ENCODE data around the gene BLTP2.

The BLTP2 gene

DNA sequence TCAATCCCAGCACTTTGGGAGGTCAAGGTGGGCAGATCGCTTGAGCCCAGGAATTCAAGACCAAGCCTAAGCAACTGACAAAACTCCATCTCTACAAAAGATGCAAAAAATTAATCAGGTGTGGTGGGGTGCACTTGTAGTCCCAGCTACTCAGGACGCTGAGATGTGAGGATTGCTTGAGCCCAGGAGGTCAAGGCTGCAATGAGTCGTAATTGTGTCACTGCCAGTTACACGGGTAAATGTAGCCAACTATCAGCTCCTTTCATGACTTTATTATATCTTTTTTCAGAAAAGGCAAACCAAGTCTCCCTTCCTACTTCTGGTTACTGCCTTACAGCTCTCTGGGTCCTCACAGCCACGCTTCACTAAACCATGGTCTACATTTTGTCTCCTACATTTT, 12.8 kb upstream of the BLTP2 start:
- peaks cover 37 to 55% of the 10 kb centered on the region in 2 experiments for H3K36me3 ChIP-seq (ENCODE audit: control insufficient read depth in 2 of 2, insufficient read depth in 1 of 2, low read length in 2 of 2)
- no peak overlapping the region for H3K4me3 ChIP-seq (ENCODE audit: low read depth, low read length)
- H3K9me3 ChIP-seq (ENCODE audit: control insufficient read depth, insufficient read depth, low read depth, low read length), result no peaks in the 10 kb centered on the region
- CTCF ChIA-PET, result interaction anchor here (0.6 to 0.9 kb wide), 3 partner anchors 11 to 307 kb away, joined by 3 to 4 read pairs (median 3); no protein-coding TSS in a partner anchor
- no peak overlapping the region for H3K27ac ChIP-seq (ENCODE audit: extremely low read depth, low read depth, low read length)
- POLR2A ChIA-PET, result interaction anchor here (0.8 to 1.0 kb wide), 3 partner anchors 16 to 22 kb away, joined by 3 read pairs; no protein-coding TSS in a partner anchor
- peaks cover 3% of the 10 kb centered on the region; the same call in 1 of the 2 replicates for H3K4me1 ChIP-seq (ENCODE audit: control insufficient read depth, insufficient read depth, low read length)
- TF ChIP-seq ZNF747 (tag by site-specific recombination; IDR thresholded peaks at IDR 0.05) (no peak), ZNF660 (tag by site-specific recombination; IDR thresholded peaks at IDR 0.05) (no peak), BCL11A (tag by site-specific recombination; IDR thresholded peaks at IDR 0.05; ENCODE audit: low read depth) (no peak), ZNF548 (tag by site-specific recombination; IDR thresholded peaks at IDR 0.05) (no peak), ZNF610 (tag by site-specific recombination; IDR thresholded peaks at IDR 0.05; ENCODE audit: borderline replicate concordance) (no peak), ZNF529 (tag by site-specific recombination; IDR thresholded peaks at IDR 0.05; ENCODE audit: insufficient replicate concordance) (no peak), EGR2 (tag by site-specific recombination; IDR thresholded peaks at IDR 0.05; ENCODE audit: low read depth) (no peak), HOXD13 (CRISPR knock-in tag; IDR thresholded peaks at IDR 0.05; ENCODE audit: borderline replicate concordance) (no peak)
- TF ChIP-seq, protein P1, sequence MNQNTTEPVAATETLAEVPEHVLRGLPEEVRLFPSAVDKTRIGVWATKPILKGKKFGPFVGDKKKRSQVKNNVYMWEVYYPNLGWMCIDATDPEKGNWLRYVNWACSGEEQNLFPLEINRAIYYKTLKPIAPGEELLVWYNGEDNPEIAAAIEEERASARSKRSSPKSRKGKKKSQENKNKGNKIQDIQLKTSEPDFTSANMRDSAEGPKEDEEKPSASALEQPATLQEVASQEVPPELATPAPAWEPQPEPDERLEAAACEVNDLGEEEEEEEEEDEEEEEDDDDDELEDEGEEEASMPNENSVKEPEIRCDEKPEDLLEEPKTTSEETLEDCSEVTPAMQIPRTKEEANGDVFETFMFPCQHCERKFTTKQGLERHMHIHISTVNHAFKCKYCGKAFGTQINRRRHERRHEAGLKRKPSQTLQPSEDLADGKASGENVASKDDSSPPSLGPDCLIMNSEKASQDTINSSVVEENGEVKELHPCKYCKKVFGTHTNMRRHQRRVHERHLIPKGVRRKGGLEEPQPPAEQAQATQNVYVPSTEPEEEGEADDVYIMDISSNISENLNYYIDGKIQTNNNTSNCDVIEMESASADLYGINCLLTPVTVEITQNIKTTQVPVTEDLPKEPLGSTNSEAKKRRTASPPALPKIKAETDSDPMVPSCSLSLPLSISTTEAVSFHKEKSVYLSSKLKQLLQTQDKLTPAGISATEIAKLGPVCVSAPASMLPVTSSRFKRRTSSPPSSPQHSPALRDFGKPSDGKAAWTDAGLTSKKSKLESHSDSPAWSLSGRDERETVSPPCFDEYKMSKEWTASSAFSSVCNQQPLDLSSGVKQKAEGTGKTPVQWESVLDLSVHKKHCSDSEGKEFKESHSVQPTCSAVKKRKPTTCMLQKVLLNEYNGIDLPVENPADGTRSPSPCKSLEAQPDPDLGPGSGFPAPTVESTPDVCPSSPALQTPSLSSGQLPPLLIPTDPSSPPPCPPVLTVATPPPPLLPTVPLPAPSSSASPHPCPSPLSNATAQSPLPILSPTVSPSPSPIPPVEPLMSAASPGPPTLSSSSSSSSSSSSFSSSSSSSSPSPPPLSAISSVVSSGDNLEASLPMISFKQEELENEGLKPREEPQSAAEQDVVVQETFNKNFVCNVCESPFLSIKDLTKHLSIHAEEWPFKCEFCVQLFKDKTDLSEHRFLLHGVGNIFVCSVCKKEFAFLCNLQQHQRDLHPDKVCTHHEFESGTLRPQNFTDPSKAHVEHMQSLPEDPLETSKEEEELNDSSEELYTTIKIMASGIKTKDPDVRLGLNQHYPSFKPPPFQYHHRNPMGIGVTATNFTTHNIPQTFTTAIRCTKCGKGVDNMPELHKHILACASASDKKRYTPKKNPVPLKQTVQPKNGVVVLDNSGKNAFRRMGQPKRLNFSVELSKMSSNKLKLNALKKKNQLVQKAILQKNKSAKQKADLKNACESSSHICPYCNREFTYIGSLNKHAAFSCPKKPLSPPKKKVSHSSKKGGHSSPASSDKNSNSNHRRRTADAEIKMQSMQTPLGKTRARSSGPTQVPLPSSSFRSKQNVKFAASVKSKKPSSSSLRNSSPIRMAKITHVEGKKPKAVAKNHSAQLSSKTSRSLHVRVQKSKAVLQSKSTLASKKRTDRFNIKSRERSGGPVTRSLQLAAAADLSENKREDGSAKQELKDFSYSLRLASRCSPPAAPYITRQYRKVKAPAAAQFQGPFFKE (tag by site-specific recombination; IDR thresholded peaks at IDR 0.05; ENCODE audit: borderline replicate concordance), result no peak

GRCh38 chr17:28655160-28655559, 10.2 kb upstream of the BLTP2 start:
- no peaks in the 10 kb centered on the region for H3K9me3 ChIP-seq (ENCODE audit: control insufficient read depth, insufficient read depth, low read depth, low read length)
- ChIA-PET POLR2A (interaction anchor here (0.6 to 0.7 kb wide), 2 partner anchors 14 to 132 kb away, joined by 3 read pairs; no protein-coding TSS in a partner anchor), CTCF (interaction anchor here (0.9 to 1.4 kb wide), 4 partner anchors 8 to 42 kb away, joined by 3 to 8 read pairs (median 4); partner anchors contain the start of gene RSKR)
- no peak overlapping the region for H3K4me3 ChIP-seq (ENCODE audit: low read depth, low read length)
- TF ChIP-seq ZNF24 (tag by site-specific recombination; IDR thresholded peaks at IDR 0.05), result no peak
- TF ChIP-seq, protein P2, sequence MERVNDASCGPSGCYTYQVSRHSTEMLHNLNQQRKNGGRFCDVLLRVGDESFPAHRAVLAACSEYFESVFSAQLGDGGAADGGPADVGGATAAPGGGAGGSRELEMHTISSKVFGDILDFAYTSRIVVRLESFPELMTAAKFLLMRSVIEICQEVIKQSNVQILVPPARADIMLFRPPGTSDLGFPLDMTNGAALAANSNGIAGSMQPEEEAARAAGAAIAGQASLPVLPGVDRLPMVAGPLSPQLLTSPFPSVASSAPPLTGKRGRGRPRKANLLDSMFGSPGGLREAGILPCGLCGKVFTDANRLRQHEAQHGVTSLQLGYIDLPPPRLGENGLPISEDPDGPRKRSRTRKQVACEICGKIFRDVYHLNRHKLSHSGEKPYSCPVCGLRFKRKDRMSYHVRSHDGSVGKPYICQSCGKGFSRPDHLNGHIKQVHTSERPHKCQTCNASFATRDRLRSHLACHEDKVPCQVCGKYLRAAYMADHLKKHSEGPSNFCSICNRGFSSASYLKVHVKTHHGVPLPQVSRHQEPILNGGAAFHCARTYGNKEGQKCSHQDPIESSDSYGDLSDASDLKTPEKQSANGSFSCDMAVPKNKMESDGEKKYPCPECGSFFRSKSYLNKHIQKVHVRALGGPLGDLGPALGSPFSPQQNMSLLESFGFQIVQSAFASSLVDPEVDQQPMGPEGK (tag by site-specific recombination; IDR thresholded peaks at IDR 0.05), result no peak
- TF ChIP-seq, protein P3, sequence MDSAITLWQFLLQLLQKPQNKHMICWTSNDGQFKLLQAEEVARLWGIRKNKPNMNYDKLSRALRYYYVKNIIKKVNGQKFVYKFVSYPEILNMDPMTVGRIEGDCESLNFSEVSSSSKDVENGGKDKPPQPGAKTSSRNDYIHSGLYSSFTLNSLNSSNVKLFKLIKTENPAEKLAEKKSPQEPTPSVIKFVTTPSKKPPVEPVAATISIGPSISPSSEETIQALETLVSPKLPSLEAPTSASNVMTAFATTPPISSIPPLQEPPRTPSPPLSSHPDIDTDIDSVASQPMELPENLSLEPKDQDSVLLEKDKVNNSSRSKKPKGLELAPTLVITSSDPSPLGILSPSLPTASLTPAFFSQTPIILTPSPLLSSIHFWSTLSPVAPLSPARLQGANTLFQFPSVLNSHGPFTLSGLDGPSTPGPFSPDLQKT (IDR thresholded peaks at IDR 0.05; ENCODE audit: borderline replicate concordance, low read depth, low read length), result no peak
- no peaks in the 10 kb centered on the region for H3K4me1 ChIP-seq (ENCODE audit: control insufficient read depth, insufficient read depth, low read length)
- no peak overlapping the region for H3K27ac ChIP-seq (ENCODE audit: extremely low read depth, low read depth, low read length)
- H3K36me3 ChIP-seq (ENCODE audit: control insufficient read depth in 2 of 2, insufficient read depth in 1 of 2, low read length in 2 of 2), result peaks cover 54 to 70% of the 10 kb centered on the region in 2 experiments
